ENCODE results near the gene NRTN.

Gene NRTN

GRCh38 chr19:5814852-5815246 lies 10.0 kb downstream of the NRTN start:
- DNase-seq (ENCODE audit: low read depth in 2 of 2), result no peak

DNA sequence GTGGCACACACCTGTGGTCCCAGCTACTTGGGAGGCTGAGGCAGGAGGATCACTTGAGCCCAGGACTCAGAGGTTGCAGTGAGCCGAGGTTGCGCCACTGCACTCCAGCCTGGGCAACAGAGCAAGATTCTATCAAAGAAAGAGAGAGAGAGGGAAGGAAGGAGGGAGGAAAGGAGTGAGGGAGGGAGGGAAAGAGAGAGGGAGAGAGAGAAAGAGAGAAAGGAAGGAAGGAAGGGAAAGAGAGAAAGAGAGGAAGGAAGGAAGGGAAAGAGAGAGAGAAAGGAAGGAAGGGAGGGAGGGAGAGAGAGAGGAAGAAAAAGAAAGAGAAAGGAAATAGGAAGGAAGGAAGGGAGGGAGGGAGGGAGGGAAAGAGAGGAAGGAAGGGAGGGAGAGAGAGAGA lies 12.4 kb downstream of the NRTN start:
- no peak for DNase-seq (ENCODE audit: low read depth in 2 of 2)

- no peak for DNase-seq (ENCODE audit: low read depth in 2 of 2)
These were observed 13.7 kb downstream of the NRTN start for GRCh38 chr19:5818594-5818993.

DNA sequence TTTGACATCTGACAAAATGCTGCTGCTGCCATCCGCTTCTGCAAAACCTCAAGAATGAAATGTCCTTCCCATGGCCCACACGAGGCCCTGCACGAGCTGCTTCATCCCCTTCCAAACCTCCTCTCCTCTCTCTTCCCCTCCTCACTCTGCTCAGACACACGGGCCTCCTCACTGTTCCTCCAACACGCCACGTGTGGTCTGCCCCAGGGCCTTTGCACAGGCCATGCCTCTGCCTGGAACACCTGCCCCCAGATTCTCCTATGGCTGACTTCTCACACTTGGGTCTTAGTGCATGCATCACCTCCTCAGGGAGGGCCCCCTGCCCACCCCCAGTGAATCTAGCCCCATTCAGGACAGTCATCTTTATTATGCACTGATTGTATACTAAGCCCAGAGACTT lies 15.9 kb downstream of the NRTN start:
- no peak for DNase-seq (ENCODE audit: low read depth in 2 of 2)

DNA sequence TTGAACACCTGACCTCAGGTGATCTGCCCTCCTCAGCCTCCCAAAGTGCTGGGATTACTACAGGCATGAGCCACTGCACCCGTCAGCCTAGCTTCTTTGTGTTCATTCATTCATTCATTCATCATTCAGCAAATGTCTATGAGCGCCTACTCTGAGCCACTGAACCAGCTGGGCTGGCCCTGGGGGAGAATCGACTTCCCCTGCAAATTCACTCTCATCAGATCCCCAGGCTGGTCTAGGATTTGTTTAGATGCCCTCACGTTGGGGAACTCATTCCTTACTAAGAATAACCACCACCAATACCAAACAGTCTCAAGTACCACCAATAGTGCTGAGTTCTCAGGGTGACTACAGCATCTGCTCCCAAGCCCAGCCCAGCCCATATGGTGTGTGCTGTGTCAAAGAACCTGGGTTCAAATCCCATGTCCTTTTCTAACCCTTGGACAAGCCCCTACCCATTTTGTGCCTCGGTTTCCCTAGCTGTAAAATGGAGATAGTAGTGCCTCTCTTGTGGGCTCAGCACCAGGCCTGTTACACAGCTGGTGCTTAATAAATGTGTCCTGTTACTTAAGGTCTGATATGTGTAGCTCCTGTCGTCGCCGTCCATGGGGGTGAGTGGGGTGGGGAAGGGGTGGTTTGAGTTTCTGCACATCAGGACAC lies 16.8 kb downstream of the NRTN start:
- no peak for DNase-seq (ENCODE audit: low read depth in 2 of 2)

GRCh38 chr19:5822181-5822844 lies 17.4 kb downstream of the NRTN start:
- DNase-seq (ENCODE audit: low read depth in 2 of 2), result no peak

- DNase-seq (ENCODE audit: low read depth in 2 of 2), result no peak
These were observed 18.9 kb downstream of the NRTN start for GRCh38 chr19:5823579-5824281.

GRCh38 chr19:5824751-5825150 lies 19.9 kb downstream of the NRTN start:
- no peak for DNase-seq (ENCODE audit: low read depth in 2 of 2)

GRCh38 chr19:5825178-5825577 lies 20.3 kb downstream of the NRTN start:
- DNase-seq (ENCODE audit: low read depth in 2 of 2), result no peak

DNA sequence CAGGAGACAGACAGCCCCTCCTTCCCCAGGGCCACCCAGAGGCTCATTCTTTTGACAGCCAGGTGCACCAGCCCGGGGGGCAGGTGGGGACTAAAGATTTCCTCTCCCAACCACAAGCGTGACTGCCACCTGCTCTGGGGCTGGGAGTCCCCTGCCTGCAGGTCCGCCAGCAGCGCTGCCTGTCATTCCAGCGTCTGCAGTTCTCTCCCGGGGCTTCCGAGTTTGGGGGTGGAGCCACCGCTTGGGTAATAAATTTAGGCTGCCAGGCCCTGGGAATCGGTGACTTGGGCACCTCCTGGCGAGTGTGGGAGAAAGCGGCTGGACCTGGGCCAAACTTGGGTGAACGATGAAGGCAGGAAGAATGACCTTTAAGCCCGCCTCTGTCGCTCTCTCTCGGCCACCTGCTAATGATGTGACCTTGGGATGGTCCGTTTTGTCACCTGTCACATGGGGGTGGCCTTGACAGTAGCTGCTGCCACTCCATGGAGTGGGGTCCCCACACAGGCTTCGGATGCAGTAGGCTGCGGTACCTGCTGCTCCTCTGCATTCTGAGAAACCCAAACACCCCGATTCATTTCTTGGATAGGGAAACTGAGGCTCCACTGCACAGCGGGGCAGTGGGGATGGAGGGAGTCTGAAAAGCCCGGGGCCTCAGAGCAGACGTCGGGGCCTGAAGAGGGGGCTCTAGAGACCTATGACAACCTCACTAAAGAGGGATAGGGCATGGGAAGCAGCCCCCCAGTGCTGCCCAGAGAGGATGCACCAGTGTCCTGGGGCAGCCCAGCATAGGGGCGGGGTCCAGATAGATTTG lies 21.9 kb downstream of the NRTN start:
- DNase-seq (ENCODE audit: low read depth in 2 of 2), result no peak

- DNase-seq (ENCODE audit: low read depth in 2 of 2), result no peak
These were observed 22.5 kb downstream of the NRTN start for GRCh38 chr19:5827342-5827890.

GRCh38 chr19:5827891-5828660 lies 23.2 kb downstream of the NRTN start:
- DNase-seq (ENCODE audit: low read depth in 2 of 2), result peak; percentile 86 to 88

DNA sequence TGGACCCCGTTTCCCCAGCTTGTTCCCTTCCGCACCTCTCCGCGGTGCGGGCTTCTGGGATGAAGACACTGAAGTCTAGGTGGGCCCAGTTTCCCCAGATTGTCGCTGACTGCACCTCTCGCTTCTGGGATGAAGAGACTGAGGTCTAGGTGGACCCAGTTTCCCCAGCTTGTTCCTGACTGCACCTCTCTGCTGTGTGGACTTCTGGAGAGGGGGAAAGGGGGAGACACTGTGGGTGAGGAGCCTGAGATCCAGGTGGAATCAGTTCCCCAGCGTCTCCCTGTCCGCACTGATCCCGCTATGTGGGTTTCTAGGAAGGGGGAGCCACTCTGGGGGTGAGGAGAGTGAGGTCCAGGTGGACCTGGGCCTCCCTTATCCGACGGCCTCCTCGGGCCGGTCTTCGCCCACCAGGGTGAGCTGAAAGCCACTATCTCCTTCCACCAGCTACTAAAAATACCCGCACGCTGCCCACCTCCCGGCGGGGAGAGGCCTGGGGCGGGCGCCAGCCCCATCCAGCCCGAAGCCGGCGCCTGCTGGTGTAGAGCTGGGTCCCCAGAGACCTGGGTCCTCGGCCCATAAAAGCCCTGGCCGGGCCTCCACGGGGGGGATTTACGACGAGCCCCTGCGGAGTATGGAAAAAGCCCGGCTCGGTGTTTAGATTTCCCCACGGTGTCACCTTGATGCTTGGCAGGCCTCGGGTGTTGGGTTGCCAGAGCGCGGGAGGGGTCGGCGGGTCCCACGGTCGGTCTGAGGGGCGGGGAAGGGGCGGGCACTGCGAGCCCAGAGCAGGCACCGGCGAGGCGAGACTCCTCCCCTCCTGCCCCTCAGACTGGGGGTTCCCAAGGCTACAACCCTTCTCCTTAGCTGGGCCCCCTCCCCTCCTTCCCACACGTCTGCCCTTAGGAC lies 24.0 kb downstream of the NRTN start:
- no peak for DNase-seq (ENCODE audit: low read depth in 2 of 2)

DNA sequence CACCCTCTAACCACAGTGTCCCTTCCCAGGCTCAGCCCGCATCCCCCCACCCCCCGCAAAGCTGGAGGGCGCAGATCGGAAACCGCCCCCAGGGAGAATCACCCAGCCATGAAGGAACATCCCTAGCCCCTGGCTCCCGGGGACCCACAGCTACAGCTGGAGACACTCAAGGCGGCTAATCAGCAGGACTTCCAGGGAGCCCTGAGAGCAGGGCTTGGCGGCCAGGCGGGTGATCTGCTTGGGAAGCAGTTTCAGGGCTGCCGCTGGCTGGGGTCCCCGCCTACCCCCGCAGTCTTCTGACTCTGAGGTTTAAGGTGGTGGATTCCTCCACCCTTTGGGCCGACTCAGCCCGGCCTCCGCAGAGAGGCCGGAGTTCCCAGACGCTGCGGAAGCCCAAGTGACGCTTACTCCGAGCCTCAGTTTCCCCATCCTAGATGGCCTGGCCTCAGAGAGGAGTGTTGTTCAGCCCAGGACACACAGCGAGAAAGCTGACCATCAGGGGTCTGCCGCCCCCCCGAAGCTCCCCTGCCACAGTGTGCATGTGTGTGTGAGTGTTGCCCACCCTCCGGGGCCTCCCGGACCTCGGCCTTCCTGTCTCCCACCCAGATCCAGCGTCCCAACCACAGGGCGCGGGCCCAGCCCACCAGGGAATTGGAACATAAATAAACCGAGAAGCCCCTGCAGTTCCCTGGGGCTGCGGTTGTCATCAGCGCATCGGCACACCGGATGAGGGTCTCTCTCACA lies 24.9 kb downstream of the NRTN start:
- no peak for DNase-seq (ENCODE audit: low read depth in 2 of 2)

GRCh38 chr19:5831159-5831558 lies 26.3 kb downstream of the NRTN start:
- no peak for DNase-seq (ENCODE audit: low read depth in 2 of 2)

- no peak for DNase-seq (ENCODE audit: low read depth in 2 of 2)
These were observed 27.2 kb downstream of the NRTN start for GRCh38 chr19:5832061-5832460.

- DNase-seq (ENCODE audit: low read depth in 2 of 2), result no peak
These were observed 27.8 kb downstream of the NRTN start for GRCh38 chr19:5832527-5833216.

DNA sequence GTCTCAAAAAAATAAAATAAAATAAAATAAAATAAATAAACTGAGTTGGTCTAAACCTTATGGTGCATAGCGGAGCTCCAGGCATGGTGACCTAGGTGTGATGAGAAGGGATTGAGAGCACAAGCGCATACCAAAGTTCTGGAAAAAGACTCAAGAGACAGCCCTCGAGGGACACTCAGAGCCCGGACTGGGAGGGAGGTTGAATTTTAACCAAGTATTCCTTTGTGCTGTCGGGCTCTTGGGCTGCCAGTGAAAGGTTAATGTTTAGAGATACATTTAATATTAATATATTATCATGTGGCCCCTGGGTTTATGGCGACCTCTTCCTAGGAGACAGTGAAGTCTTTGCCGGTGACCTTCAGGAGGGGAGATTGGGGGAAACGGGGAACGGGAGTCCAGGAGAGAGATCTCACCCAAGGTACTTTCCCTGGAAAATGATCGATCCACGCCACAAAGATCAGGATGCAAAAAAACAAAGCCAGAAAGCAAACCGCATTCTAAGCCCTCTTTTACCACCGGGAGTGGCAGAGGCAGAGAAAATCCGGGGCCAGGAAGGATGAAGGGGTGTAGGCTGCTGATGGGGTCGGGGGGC lies 33.0 kb downstream of the NRTN start:
- DNase-seq (ENCODE audit: low read depth in 2 of 2), result no peak

All from fibroblast of skin of left biceps (primary cell).